Amygdala (tissue), 56 donors: ENCODE measurements around the gene MRGPRF.
"Not testable (repeated sequence)": the region's sequence is repeated elsewhere in the genome, so short reads cannot be mapped to it uniquely, and the experiment has no call there.

ENCODE experiments used
- DNase-seq, 56 donors: peaks; one replicate each; lab custom pipeline; 2025; lab: John Stamatoyannopoulos, UW

The MRGPRF gene

GRCh38 chr11:68993546-68993945 lies 19.5 kb downstream of the MRGPRF start:
- no peak for DNase-seq

DNA sequence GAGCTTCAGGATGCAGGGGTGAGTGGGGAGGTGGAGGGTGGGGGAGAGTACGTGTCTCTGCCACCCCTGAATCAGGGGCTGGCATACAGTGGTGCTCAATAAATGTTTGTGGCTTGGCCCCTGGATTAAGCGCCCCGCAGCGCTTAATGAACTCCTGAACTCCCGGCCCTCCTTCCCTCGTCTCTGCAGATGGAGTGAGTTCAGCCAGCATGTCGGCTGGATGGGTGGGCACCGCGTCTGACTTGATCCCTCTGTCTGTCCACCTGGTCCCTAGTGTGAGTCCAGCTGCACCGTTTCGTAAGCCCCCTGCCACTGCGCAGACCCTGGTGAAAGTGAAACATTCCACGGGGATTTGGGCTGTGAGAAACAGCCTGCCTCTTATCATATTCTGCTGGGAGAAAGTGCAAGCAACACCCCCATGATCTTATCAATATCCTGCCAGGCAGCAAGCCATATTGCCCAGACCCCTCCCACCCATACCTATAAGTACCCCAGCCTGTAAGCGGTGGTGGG lies 20.2 kb downstream of the MRGPRF start:
- no peak for DNase-seq

DNA sequence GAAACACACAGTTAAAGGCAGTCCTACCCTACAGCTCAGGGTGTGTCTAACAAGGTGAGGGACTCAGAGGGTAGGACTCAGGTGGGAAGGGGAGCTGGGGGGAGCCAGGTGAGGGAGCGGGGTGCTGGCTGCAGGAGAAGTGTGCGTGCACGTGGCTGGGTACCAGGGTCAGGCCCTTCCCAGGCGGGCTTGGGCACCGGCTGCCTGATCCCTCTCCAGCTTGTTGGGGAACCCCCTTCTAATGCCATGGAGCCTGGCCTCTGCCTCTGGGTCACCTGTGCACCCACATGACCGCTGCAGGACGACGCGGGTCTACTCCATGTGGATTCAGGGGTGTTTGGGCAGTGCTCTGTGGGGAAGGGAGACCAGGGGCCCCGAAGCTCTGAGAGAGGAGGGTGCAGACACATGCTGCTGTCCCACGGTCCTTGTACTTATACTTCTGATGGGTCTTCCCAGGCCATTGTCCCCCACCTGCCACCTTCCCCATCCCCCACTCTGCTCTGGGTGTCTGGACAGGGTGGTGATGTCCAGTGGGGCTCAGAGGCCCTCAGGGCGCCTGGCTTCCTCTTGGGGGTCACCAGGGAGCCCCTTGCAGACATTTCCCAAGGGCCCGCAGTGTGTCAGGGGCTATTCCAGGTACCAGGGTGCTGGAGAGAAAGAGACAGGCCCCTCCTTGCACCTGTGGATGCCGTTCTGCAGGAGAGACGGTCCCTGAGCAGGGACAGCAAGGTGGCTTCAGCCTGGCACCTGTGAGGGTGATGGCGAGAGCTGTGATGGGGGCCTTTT lies 21.9 kb downstream of the MRGPRF start:
- no peak for DNase-seq

GRCh38 chr11:68989936-68990606 lies 23.0 kb downstream of the MRGPRF start:
- DNase-seq, result no peak

GRCh38 chr11:68988491-68988890 lies 24.6 kb downstream of the MRGPRF start:
- DNase-seq, result no peak

GRCh38 chr11:68987211-68987610 lies 25.8 kb downstream of the MRGPRF start:
- DNase-seq, result no peak

GRCh38 chr11:68983801-68984200 lies 29.2 kb downstream of the MRGPRF start:
- no peak for DNase-seq

DNA sequence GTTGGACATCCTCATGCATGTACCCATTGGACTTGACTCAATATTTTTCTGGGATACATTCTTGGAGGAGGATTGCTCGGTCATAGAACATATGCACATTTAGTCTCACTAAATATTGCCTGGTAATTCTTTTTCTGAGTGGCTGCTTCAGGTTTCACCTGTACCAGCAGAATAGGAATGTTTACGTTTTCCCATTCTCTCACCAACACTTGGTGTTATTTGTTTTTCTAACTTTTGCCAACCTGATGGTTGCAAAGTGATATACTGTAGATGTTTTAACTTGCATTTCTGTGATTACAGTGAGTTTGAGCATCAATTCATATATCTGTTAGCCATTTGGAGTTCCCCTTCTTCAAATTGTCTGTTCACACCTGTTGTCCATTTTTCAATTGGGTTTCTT lies 30.9 kb downstream of the MRGPRF start:
- no peak for DNase-seq

DNA sequence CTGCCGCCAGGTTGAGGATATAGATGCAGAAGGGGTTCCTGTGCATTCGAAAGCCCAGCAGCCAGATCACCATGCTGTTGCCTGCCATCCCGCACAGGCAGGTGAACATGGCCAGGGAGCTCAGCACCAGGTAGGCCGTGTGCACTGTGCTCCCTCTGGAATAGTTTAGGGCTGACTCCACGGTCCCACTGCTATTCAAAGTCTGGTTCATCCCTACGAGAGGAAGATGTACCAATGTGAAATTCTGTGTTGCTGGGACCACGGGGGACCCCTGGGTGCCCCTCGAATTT lies 32.3 kb downstream of the MRGPRF start, which contains the start of gene MRGPRD:
TSS of gene MRGPRD (minus strand) at position 211 of the 290 bp plus-strand sequence. CDS start at position 211, 0 bp downstream.
- no peak for DNase-seq

GRCh38 chr11:68979931-68980775 lies 32.9 kb downstream of the MRGPRF start:
- DNase-seq, result no peak

GRCh38 chr11:68978931-68979594 lies 34.0 kb downstream of the MRGPRF start:
- DNase-seq, result no peak

DNA sequence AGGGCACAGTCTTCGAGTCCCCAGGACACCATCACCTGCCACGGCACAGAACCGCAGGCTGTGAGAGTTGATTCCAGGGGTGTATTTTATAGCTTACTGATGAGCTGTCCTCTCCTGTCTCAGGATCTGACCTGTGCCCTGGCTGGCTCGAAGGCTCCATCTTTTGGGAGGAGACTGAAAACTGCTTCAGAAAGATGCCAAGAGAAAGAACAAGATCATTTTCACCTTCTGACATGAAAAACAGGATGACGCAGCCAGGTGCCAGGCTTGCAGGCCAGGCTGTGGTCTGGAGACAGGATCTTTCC lies 34.5 kb downstream of the MRGPRF start:
- no peak for DNase-seq

GRCh38 chr11:68977781-68978625 lies 35.0 kb downstream of the MRGPRF start:
- no peak for DNase-seq

DNA sequence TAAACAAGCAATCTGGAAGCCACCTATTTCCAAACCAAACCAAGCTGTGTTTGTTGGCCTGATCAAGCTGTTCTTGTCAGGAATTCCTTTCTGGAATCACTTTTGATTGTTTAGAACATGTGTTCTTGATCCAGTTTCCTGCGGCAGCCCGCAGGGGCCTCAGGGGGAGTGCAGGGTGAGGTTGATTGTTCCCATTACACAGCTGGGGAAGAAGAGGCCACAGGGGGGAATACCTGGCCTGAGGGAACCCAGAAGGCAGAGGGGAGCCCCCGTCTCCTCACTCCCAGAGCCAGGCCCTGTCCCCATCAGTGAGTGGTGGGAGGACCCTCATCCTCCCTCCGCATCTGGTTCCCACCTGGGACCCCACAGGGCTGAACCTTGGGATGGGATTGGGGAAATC lies 36.5 kb downstream of the MRGPRF start:
- DNase-seq, result no peak

- no peak for DNase-seq
Observed at GRCh38 chr11:68976095-68976494, 37.0 kb downstream of the MRGPRF start.

DNA sequence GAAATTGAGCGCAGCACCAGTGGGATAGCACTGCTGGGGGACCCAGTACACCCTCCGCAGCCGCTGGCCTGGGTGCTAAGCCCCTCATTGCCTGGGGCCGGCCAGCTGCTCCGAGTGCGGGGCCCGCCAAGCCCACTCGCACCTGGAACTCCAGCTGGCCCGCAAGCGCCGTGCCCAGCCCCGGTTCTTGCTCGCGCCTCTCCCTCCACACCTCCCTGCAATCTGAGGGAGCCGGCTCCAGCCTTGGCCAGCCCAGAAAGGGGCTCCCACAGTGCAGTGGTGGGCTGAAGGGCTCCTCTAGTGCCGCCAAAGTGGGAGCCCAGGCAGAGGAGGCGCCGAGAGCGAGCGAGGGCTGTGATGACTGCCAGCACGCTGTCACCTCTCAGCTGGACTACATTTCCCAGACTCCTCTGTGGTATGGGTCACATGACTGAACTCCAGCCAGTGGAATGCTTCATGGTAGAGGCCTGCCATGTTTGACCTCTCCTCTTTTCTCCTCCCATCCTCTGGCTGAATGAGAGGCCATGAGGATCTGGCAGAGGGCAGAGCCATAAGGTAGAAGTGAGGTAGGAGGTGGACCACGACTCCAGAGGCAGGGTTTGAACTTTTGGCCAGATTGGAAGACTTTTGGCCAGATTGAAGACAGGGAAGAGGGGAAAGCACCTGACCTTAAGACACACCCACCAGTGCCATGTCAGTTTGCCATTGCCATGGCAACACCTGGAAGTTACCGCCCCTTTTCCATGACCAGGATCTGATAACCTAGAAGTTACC lies 38.4 kb downstream of the MRGPRF start:
- DNase-seq, result no peak

GRCh38 chr11:68973706-68974105 lies 39.3 kb downstream of the MRGPRF start:
- DNase-seq, result not testable (repeated sequence)

DNA sequence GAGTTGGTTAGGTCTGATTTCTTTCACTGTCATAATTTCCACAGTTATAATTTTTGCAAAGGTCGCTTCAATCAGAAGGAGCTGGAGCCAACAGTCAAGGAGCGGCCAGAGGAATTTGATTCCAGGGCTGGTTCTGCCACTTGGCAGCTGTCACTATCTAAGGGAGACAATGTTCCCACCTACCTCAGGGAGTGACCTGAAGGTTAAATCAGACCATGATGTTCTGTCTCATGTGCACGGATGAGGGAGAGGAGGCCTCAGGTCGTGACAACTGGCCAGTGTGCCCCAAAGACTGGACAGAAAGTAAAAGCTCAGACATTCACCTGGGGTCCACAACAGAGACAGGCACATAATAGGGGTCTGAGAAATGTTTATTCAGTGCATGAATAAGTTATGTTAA lies 39.8 kb downstream of the MRGPRF start:
- no peak for DNase-seq
